Activated naive CD4-positive, alpha-beta T cell treated with anti-CD3 and anti-CD28 coated beads, Interleukin-2, amount 50 U/mL, for 24 hours (primary cell): ENCODE results near the gene FAM72D.
"Not testable (repeated sequence)": the region's sequence is repeated elsewhere in the genome, so short reads cannot be mapped to it uniquely, and the experiment has no call there.

Experiments used
- H3K27ac Mint-ChIP-seq: one replicate; pipeline ENCODE4 v1.8.0; 2021; ENCODE audit warnings: mild to moderate bottlenecking, mixed read lengths
- H3K27me3 Mint-ChIP-seq: one replicate; pipeline ENCODE4 v1.8.0; 2021; ENCODE audit warnings: mixed read lengths
- H3K36me3 Mint-ChIP-seq: one replicate; pipeline ENCODE4 v1.8.0; 2021; ENCODE audit warnings: mixed read lengths
- H3K4me1 Mint-ChIP-seq: one replicate; pipeline ENCODE4 v1.8.0; 2021; ENCODE audit warnings: mixed read lengths
- H3K4me3 Mint-ChIP-seq: one replicate; pipeline ENCODE4 v1.8.0; 2021; ENCODE audit warnings: mild to moderate bottlenecking, mixed read lengths
- H3K9me3 Mint-ChIP-seq: one replicate; pipeline ENCODE4 v1.8.0; 2021; ENCODE audit warnings: mixed read lengths

FAM72D gene

DNA sequence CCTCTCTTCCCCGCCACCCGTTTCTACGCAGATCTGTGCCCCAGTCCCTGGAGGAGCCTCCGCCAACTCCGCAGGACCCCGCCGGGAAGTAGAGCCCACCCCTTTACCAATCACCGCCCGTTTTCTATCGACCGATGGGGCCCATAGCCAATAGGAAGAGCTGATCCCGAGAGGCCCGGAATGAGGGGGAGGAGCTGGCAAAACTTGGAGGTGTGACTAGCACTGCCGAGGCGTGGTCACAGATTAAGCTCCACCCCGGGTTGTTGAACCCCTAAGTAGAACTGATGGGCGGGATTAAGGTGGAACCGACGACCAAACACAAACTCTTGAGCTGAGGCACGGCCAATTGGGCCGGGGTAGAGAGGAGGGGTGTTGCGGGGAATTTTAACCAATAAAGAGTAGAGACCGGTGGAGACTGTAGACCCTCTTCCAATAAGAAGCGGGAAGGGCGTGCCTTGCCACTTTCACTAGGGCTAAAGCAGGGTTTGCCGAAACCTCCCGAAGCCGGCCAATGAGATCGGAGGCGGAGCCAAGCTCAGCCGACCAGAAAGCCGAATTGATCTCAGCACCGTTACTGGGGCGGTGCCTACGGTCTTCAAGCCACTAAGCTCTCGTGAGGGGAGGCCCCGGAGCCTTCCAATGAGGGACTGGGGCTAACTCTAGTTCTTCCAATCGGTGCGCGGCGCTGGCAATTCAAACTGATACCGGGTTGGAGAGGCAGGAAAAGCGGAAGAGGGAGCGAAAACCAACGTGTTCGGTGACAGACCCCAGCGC, at the start of gene FAM72D, which contains the start of gene SRGAP2B:
Gene FAM72D (plus strand): TSS at position 691 of the 774 bp plus-strand sequence. CDS start 874 bp downstream, outside the sequence.
Gene SRGAP2B (minus strand): TSS at position 45 of the 774 bp plus-strand sequence. CDS start 2,427 bp downstream, outside the sequence.
- H3K27ac Mint-ChIP-seq, H3K9me3 Mint-ChIP-seq, H3K4me3 Mint-ChIP-seq, H3K36me3 Mint-ChIP-seq, H3K4me1 Mint-ChIP-seq, H3K27me3 Mint-ChIP-seq: not testable (repeated sequence)

DNA sequence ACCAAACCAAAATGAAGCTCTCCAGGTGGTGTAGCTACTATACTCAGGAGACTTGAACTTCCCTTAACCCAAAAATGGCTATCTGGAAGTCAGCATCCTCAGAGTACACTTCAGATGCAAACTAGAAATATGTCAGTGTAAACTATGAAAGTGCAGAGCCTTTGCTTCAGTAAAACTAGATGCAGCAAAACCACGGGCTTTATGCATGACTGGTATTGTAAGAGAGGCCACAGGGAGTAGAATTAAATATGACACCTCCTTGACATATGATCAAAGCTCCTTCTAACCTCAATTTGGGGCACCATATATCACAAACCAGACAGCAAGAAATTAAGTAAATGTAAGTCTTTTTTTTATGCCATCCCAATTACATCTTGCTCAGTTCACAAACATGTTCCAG, 48.2 kb upstream of the FAM72D start:
- H3K9me3 Mint-ChIP-seq, H3K27ac Mint-ChIP-seq, H3K4me1 Mint-ChIP-seq, H3K27me3 Mint-ChIP-seq, H3K36me3 Mint-ChIP-seq, H3K4me3 Mint-ChIP-seq: not testable (repeated sequence)

DNA sequence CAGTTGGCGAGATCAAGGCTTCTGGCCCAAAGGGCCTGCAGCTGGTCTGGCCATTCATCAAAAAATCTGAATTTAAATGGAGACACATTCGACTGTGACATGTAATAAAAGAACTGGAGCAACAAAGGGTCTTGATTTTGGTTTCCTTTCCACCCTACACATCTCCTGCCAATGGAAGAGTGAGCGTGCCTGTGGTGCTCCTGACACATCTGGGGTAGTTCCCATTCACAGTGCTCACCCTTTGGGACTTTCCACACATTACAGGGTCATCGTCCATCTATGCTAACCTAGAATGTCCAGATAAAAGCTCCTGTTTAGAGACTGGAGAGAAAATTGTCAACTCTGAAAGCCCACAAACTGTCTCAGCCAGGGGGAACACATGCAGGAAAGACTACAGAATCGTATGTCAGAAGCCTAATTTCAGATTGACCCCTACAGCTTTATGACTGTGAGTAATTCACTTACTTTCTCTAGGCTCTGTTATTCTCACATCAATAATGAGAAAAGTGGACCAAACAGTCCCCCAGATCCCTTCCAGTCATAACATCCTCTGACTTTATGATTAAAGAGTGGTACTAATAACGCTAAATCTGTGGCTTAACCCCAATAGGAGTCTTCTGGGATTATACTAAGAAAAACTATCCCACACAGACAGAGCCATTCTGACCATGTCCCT, 47.5 kb upstream of the FAM72D start:
- not testable (repeated sequence) for H3K27me3 Mint-ChIP-seq, H3K4me3 Mint-ChIP-seq, H3K4me1 Mint-ChIP-seq, H3K9me3 Mint-ChIP-seq, H3K27ac Mint-ChIP-seq, H3K36me3 Mint-ChIP-seq

DNA sequence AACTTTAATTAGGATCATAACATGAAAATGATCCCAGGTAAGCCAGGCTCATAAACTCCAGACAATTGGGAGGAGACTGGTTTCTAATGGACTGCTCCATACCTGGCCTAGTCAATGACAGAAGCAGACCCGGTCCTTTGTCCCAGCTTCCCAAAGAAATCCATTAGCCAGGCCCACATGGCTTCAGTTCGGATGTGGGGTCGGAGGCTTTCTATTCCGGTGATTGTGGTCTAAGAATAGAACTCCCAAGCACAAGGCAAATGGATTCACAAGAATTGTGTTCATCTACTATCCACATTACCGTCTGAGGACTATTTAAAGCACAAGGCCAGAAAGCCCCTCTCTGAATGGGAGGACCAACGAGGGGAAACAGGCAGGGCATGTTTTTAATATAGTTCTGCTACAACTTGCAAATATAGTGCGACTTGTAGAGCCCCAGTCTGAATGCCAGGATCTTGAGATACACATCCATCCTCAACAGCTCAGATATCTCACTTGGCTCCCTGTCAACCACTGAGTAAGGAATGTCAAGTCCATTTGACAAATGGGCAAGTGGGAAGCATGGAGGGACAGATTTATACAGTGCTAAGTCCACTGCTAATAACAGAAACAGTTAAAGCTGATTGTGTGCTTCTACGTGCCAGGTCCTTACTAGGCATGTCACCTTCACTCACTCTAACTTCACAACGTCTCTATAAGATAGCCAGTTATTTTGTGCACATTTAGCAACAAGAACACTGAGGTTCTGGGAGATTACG, 43.6 kb upstream of the FAM72D start:
- H3K27me3 Mint-ChIP-seq, H3K9me3 Mint-ChIP-seq, H3K36me3 Mint-ChIP-seq, H3K27ac Mint-ChIP-seq, H3K4me3 Mint-ChIP-seq, H3K4me1 Mint-ChIP-seq: not testable (repeated sequence)

DNA sequence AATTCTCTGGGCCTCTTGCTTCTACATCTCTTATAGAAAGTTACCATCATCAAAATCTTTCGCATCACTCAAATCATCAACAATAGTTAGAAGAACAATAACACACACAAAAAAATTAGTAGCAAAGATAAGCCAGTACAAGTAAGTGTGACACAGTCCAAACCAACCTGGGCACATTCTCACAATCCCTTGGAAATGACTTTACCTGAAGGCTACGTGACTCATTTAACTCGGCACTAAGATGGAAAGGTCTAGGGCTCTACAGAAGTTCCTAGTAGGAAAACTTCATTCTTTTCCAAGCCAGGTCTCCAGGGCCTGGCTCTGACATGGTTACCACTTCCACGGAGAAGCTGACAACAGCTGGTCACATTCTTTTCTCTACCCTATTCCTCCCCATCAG, 42.3 kb upstream of the FAM72D start:
- H3K4me1 Mint-ChIP-seq, H3K27me3 Mint-ChIP-seq, H3K9me3 Mint-ChIP-seq, H3K27ac Mint-ChIP-seq, H3K36me3 Mint-ChIP-seq, H3K4me3 Mint-ChIP-seq: not testable (repeated sequence)

DNA sequence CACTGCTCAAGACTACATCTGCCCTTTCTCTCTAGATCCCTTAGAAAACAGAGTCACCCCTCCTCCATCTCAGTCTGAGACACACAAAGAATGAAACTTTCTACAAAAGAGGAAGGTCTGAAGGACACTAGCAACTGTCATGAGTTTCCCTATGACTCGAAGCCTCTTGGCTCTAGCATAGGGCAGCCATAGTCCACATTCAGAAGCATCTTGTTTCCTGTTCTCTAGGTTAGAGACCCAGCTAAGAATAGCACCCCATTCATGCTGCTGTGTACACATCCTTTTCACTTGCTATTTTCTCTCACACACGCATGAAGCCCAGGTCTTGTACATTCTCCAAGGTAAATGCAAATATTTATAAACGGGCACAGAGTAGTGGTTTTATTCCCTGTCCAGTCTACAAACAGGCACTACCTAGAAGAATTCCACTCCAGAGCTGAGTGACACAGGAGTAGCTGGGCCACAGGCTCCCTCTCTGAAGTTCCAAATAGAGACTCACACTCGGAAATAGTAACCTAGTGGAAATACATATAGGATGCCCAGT, 40.5 kb upstream of the FAM72D start:
- H3K27ac Mint-ChIP-seq, H3K9me3 Mint-ChIP-seq, H3K4me1 Mint-ChIP-seq, H3K27me3 Mint-ChIP-seq, H3K36me3 Mint-ChIP-seq, H3K4me3 Mint-ChIP-seq: not testable (repeated sequence)

DNA sequence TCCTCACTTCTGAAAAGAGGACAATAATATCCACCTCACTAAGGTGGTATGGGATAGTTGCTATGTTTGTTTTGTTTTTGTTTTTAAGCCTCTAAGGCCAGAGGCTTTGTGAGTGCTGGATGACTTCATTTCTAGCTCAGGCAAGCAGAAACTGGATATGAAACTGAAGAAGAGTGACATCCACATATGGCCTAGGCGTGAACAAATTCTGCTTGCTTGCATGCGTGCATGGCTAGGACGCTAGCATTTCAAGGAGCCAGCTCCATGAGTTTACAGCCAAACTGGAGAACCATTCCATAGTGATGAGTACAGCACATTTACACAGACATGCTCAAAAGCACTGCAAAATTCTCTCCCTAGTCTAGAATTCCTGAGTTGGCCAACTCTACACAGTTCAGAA, 37.6 kb upstream of the FAM72D start:
- not testable (repeated sequence) for H3K9me3 Mint-ChIP-seq, H3K27me3 Mint-ChIP-seq, H3K36me3 Mint-ChIP-seq, H3K4me3 Mint-ChIP-seq, H3K4me1 Mint-ChIP-seq, H3K27ac Mint-ChIP-seq

DNA sequence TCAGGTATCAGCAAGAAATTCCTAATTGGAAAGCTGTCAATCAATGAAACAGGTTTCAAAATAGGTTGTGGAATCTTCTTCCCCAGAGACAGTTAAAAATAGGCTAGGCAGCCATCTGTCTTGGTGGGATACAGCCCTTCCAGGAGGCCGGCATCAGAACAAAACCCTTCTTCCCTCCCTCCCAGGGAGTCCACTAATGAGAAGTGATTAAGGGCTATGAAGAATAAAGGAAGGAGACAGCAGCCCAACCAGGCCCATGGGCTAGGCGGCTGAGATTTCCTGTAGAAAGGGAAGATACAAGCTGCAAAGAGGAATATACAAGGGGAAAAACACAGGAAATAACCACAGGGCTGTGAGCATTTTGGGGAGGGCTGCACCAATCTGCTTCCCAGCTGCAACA, 32.5 kb upstream of the FAM72D start:
- H3K9me3 Mint-ChIP-seq, H3K4me3 Mint-ChIP-seq, H3K27ac Mint-ChIP-seq, H3K4me1 Mint-ChIP-seq, H3K27me3 Mint-ChIP-seq, H3K36me3 Mint-ChIP-seq: not testable (repeated sequence)

DNA sequence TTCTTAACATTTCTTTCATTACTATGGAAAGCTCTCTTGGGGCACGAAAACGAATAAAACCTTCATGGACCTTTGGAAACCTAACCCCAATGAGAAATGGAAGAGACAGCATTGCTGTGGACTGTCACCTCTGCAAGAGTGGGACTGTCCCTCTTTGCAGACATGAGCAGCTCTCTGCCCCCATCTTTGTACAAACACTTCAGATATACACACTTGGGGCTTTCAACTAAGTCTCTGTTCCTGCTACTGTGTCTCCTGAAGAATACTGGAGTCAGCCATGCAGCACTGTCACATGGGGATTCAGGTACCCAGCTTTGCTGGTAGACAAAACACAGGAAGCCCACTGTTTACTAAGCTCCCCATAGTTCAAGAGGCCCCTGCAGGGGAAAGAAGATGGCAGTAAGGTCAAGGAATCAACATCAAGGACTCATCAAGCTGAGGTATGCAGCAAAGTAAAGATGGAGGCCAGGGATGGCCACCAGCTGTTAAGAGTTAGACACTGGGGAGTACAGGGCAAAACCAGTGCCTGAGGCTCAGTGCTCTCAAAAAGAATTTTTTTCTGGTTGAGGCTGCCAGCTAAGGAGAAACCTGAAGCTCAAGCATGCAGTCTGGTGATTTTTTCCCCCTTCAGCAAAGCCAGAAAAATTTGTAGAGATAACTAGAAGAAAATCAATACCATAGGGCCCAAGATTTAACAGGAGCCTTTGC, 31.7 kb upstream of the FAM72D start:
- not testable (repeated sequence) for H3K27ac Mint-ChIP-seq, H3K4me3 Mint-ChIP-seq, H3K36me3 Mint-ChIP-seq, H3K9me3 Mint-ChIP-seq, H3K27me3 Mint-ChIP-seq, H3K4me1 Mint-ChIP-seq

DNA sequence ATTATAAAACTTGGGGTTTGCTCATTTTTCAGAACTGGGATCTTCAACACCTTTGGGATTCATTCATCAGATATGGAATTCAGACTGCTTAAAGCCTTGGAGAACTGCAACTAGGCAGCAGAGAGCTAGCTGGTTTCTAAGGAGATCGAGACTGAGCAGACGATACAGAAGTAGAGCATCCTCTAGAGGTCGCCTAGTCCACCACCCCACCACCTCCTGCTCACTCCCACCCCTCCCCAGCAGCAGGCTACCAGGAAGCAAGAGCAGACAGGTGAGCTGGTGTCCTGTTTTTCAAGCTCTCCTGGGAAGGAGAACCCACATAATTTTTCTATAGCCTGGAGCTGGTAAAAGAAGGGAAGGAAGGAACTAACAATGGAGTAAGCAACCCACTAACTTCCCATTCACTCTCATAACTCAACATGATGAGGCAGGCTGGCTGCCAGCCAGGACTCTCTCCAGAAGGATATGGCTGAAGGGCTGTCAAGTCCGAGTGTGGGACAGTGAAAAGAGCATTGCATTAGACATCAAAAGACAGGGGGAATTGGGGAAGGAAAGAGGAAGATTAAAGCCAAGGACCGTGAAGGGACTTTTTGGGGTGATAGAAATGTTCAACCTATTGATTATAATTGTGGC, 30.5 kb upstream of the FAM72D start:
- H3K4me3 Mint-ChIP-seq, H3K36me3 Mint-ChIP-seq, H3K9me3 Mint-ChIP-seq, H3K27ac Mint-ChIP-seq, H3K27me3 Mint-ChIP-seq, H3K4me1 Mint-ChIP-seq: not testable (repeated sequence)

DNA sequence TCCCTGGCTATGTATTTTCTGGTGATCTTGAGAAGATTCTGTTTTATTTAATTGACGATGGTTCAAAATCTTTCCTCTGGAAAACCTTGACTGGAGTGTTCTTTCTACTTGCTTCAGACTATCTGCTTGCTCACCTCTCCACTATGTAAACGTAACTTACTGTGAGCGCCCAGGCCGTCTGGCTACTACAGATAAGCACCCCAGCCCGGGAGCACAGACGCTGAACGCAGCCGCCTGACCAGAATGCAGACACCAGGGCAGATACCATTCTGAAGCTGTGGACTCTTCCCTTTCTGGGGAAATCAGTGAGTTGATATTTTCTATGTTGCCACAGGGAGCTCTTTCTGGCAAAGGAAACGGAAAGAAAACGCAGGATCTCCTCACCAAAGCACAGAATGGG, 29.3 kb upstream of the FAM72D start:
- H3K36me3 Mint-ChIP-seq, H3K27ac Mint-ChIP-seq, H3K9me3 Mint-ChIP-seq, H3K27me3 Mint-ChIP-seq, H3K4me1 Mint-ChIP-seq, H3K4me3 Mint-ChIP-seq: not testable (repeated sequence)

DNA sequence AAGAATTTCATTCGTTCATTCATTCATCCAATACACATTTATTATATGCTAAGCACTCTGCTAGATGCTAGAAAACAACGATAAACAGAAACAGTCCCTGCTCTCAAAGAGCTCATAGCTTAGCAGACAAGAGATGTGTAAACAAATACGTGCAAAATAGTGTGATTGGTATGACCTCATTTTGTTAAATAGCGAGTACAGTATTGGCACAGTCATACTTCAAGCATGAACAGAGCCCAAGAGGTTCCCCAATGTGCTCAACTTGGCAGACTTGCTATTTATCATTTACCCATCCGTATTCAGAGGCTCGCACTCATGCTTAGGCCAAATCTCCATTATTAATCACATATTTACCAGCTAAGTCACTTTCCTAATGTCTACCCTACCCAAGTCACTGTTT, 24.2 kb upstream of the FAM72D start:
- H3K27ac Mint-ChIP-seq, H3K4me3 Mint-ChIP-seq, H3K36me3 Mint-ChIP-seq, H3K4me1 Mint-ChIP-seq, H3K9me3 Mint-ChIP-seq, H3K27me3 Mint-ChIP-seq: not testable (repeated sequence)

DNA sequence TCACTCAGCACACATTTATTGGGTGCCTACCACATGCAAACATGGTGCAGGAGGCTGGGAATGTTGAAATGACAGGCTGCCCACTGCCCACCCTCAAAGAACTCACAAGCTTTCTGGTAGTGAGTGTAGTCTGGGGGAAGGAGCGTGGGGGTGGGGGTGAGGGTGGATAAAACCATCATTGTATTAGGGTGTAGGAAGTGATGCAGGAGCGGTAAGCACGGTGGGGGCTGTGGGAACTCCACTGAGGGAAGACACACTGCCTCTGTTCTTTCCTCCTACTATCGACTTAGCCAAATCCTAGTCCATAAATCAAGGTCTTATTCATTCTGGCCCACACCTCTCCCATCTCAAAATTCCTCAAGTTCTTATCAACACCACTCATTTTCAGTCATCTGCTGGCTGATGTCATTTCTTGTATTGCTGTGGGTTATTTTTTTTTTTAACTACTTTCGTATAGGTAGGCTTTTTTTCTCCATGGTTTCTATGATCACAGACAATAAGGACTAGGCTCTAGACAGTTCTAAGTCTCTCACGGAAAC, 21.7 kb upstream of the FAM72D start:
- H3K4me1 Mint-ChIP-seq, H3K9me3 Mint-ChIP-seq, H3K27ac Mint-ChIP-seq, H3K36me3 Mint-ChIP-seq, H3K4me3 Mint-ChIP-seq, H3K27me3 Mint-ChIP-seq: not testable (repeated sequence)

DNA sequence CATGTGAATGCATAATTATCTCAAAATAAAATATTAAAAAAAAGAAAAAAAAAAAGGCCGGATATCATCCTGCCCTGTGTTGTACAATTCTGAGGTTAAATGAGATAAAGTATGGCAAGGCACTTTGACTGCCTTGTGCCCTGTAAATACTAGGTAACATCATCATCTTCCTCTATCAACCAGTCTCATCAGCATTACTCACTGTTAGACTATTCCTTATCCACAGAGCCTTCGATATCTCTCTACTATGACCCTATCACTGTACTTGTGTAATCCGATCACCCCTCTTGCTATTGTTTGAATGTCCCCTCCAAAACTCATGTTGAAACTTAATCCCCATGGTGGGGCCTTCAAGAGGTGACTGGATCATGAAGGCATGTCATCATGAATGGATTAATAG, 18.9 kb upstream of the FAM72D start:
- H3K27ac Mint-ChIP-seq, H3K4me3 Mint-ChIP-seq, H3K9me3 Mint-ChIP-seq, H3K27me3 Mint-ChIP-seq, H3K4me1 Mint-ChIP-seq, H3K36me3 Mint-ChIP-seq: not testable (repeated sequence)
